ENCODE results near the gene DOCK8.

DNA sequence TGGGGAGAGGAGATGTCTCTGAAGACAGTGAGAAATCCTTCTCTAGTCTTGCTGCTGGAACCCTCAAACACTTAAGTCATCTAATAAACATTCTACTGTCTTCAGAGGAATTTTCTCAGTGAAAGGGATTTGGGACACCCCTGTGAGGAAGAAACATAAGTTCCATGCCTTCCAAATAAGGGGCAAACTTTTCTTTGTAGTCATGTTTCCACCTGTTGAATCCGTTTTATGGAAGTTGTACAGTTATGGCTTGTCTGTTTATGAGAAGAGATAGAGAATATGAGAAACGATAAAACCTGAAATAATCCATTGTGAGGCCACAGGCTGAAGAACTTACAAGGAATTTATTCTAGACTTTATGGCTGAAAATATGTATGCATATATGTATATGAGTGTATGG, 49.6 kb downstream of the DOCK8 start:
- no peak for TF ChIP-seq CHD2 (IDR thresholded peaks at IDR 0.05; ENCODE audit: low read length, partially characterized antibody)
- TF ChIP-seq, protein P1, sequence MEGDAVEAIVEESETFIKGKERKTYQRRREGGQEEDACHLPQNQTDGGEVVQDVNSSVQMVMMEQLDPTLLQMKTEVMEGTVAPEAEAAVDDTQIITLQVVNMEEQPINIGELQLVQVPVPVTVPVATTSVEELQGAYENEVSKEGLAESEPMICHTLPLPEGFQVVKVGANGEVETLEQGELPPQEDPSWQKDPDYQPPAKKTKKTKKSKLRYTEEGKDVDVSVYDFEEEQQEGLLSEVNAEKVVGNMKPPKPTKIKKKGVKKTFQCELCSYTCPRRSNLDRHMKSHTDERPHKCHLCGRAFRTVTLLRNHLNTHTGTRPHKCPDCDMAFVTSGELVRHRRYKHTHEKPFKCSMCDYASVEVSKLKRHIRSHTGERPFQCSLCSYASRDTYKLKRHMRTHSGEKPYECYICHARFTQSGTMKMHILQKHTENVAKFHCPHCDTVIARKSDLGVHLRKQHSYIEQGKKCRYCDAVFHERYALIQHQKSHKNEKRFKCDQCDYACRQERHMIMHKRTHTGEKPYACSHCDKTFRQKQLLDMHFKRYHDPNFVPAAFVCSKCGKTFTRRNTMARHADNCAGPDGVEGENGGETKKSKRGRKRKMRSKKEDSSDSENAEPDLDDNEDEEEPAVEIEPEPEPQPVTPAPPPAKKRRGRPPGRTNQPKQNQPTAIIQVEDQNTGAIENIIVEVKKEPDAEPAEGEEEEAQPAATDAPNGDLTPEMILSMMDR (IDR thresholded peaks at IDR 0.05), result no peak
- TF ChIP-seq, protein P2, sequence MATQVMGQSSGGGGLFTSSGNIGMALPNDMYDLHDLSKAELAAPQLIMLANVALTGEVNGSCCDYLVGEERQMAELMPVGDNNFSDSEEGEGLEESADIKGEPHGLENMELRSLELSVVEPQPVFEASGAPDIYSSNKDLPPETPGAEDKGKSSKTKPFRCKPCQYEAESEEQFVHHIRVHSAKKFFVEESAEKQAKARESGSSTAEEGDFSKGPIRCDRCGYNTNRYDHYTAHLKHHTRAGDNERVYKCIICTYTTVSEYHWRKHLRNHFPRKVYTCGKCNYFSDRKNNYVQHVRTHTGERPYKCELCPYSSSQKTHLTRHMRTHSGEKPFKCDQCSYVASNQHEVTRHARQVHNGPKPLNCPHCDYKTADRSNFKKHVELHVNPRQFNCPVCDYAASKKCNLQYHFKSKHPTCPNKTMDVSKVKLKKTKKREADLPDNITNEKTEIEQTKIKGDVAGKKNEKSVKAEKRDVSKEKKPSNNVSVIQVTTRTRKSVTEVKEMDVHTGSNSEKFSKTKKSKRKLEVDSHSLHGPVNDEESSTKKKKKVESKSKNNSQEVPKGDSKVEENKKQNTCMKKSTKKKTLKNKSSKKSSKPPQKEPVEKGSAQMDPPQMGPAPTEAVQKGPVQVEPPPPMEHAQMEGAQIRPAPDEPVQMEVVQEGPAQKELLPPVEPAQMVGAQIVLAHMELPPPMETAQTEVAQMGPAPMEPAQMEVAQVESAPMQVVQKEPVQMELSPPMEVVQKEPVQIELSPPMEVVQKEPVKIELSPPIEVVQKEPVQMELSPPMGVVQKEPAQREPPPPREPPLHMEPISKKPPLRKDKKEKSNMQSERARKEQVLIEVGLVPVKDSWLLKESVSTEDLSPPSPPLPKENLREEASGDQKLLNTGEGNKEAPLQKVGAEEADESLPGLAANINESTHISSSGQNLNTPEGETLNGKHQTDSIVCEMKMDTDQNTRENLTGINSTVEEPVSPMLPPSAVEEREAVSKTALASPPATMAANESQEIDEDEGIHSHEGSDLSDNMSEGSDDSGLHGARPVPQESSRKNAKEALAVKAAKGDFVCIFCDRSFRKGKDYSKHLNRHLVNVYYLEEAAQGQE (IDR thresholded peaks at IDR 0.05), result no peak
- no peak for TF ChIP-seq PHF8 (IDR thresholded peaks at IDR 0.05; ENCODE audit: borderline replicate concordance, low read depth)
- TF ChIP-seq POLR2A (IDR thresholded peaks at IDR 0.05; ENCODE audit: low read length), result no peak
- no peak for TF ChIP-seq MAX (IDR thresholded peaks at IDR 0.05)
- TF ChIP-seq RNF2 (IDR thresholded peaks at IDR 0.05; ENCODE audit: borderline replicate concordance, low read depth), result no peak
- TF ChIP-seq EP300 (IDR thresholded peaks at IDR 0.05), result no peak
- TF ChIP-seq ZSCAN20 (CRISPR knock-in tag; IDR thresholded peaks at IDR 0.05), result no peak
- no peak for TF ChIP-seq ESRRA (IDR thresholded peaks at IDR 0.05; ENCODE audit: borderline replicate concordance, low read length)
